Germinal center (tissue), 1 donor: Measurements from ENCODE around the gene CARD11.
"Not testable (repeated sequence)": the region's sequence is repeated elsewhere in the genome, so short reads cannot be mapped to it uniquely, and the experiment has no call there.

ENCODE experiments used
- DNase-seq: peaks from one replicate; pipeline ENCODE4 v3.0.0; 2012; ENCODE audit warnings: mixed read lengths, low spot score

Gene CARD11

GRCh38 chr7:2924866-2925840, 118.5 kb downstream of the CARD11 start:
- no peak for DNase-seq

- DNase-seq, result no peak
These were observed 119.6 kb downstream of the CARD11 start for GRCh38 chr7:2923886-2924574.

- no peak for DNase-seq
These were observed 120.3 kb downstream of the CARD11 start for GRCh38 chr7:2923291-2923781.

GRCh38 chr7:2922866-2923265, 120.8 kb downstream of the CARD11 start:
- no peak for DNase-seq

GRCh38 chr7:2922348-2922691, 121.3 kb downstream of the CARD11 start:
- no peak for DNase-seq

- no peak for DNase-seq
These were observed 121.9 kb downstream of the CARD11 start for GRCh38 chr7:2921653-2922347.

GRCh38 chr7:2920956-2921652, 122.6 kb downstream of the CARD11 start:
- DNase-seq, result no peak

- DNase-seq, result not testable (repeated sequence)
These were observed 123.2 kb downstream of the CARD11 start for GRCh38 chr7:2920480-2920879.

GRCh38 chr7:2920041-2920440, 123.6 kb downstream of the CARD11 start:
- no peak for DNase-seq

- no peak for DNase-seq
These were observed 124.4 kb downstream of the CARD11 start for GRCh38 chr7:2919256-2919655.

GRCh38 chr7:2918406-2918805, 125.3 kb downstream of the CARD11 start:
- DNase-seq, result no peak

- no peak for DNase-seq
These were observed 128.6 kb downstream of the CARD11 start for GRCh38 chr7:2915023-2915422.

GRCh38 chr7:2913760-2914387, 129.8 kb downstream of the CARD11 start:
- DNase-seq, result no peak

- DNase-seq, result no peak
These were observed 130.8 kb downstream of the CARD11 start for GRCh38 chr7:2912684-2913439.

- DNase-seq, result no peak
These were observed 132.2 kb downstream of the CARD11 start for GRCh38 chr7:2911466-2911865.

- DNase-seq, result no peak
These were observed 134.1 kb downstream of the CARD11 start for GRCh38 chr7:2909471-2910039.

GRCh38 chr7:2909043-2909442, 134.6 kb downstream of the CARD11 start:
- no peak for DNase-seq

- DNase-seq, result peak; percentile 55
These were observed 135.5 kb downstream of the CARD11 start for GRCh38 chr7:2908103-2908683.

GRCh38 chr7:2906197-2906931, 137.3 kb downstream of the CARD11 start:
- no peak for DNase-seq
